ENCODE data around the gene CRACR2A.

DNA sequence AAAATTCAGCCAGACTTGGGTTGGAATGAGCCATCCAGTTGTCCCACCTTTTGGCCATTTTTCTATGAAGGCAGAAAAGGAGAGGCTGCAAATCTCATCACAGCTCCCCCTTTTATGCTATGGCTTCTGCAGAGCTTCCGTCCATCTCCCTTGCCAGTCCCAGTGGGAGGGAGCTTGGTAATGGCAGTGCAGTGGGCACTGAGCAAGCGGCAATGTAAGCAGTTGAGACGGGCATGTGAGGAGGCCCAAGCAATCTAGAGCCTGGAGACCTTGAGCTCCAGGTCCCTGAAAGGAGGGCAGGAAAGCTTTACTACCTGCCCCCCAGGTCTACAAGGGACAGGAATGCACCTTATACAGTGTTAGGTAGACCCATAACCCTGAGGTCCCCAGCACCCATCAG lies 73.1 kb downstream of the CRACR2A start:
- TF ChIP-seq, protein P1, sequence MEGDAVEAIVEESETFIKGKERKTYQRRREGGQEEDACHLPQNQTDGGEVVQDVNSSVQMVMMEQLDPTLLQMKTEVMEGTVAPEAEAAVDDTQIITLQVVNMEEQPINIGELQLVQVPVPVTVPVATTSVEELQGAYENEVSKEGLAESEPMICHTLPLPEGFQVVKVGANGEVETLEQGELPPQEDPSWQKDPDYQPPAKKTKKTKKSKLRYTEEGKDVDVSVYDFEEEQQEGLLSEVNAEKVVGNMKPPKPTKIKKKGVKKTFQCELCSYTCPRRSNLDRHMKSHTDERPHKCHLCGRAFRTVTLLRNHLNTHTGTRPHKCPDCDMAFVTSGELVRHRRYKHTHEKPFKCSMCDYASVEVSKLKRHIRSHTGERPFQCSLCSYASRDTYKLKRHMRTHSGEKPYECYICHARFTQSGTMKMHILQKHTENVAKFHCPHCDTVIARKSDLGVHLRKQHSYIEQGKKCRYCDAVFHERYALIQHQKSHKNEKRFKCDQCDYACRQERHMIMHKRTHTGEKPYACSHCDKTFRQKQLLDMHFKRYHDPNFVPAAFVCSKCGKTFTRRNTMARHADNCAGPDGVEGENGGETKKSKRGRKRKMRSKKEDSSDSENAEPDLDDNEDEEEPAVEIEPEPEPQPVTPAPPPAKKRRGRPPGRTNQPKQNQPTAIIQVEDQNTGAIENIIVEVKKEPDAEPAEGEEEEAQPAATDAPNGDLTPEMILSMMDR (IDR thresholded peaks at IDR 0.05; ENCODE audit: low read length): no peak
- TF ChIP-seq EZH2 (optimal IDR thresholded peaks at IDR 0.05; ENCODE audit: low read depth, low read length) (no peak), EZH2phosphoT487 (IDR thresholded peaks at IDR 0.05; ENCODE audit: low read length) (no peak)

All from MM.1S (cell line).